Common myeloid progenitor, CD34-positive (primary cell): ENCODE measurements around the gene HEXD.

ENCODE experiments used
- CTCF ChIA-PET: fragments of 350-600 bp; sonication (Branson Sonifier 250); formaldehyde crosslinking; loops from one replicate; lab custom pipeline; 2021; ENCODE audit warnings: antibody characterized with exemption; lab: Charles Lee
- POLR2A ChIA-PET: fragments of 350-600 bp; sonication (Branson Sonifier 250); formaldehyde crosslinking; loops from one replicate; lab custom pipeline; 2021; ENCODE audit warnings: antibody characterized with exemption; lab: Charles Lee
- DNase-seq, 3 donors: peaks; one replicate each; pipeline versions ENCODE4 v3.0.0 to v3.0.0-alpha.2; 2013
- H3K27ac ChIP-seq, 2 experiments: 1 replicate in 1 of 2; 2 replicates in 1 of 2; pipeline ENCODE4 v1.7.0; 2013; ENCODE audit warnings: inconsistent platforms in 2 of 2, low read length in 2 of 2, mild to moderate bottlenecking in 2 of 2, low read depth in 1 of 2, moderate library complexity in 1 of 2; ENCODE audit not compliant: severe bottlenecking in 2 of 2, insufficient read depth in 1 of 2, poor library complexity in 1 of 2
- H3K27me3 ChIP-seq, 5 experiments: replicated peaks in 2 of 5; 1 replicate in 3 of 5; 2 replicates in 2 of 5; pipeline versions ENCODE4 v1.6.1 to v1.7.0; 2013; ENCODE audit warnings: low read length in 4 of 5, mild to moderate bottlenecking in 2 of 5, moderate library complexity in 2 of 5, inconsistent platforms in 1 of 5; ENCODE audit not compliant: insufficient read depth in 5 of 5, control insufficient read depth in 4 of 5
- H3K36me3 ChIP-seq, 4 experiments: 1 replicate in 2 of 4; 2 replicates in 2 of 4; pipeline versions ENCODE4 v1.6.1 to v1.7.0; 2013; ENCODE audit warnings: low read length in 3 of 4, control low read depth in 1 of 4, mild to moderate bottlenecking in 1 of 4; ENCODE audit not compliant: control insufficient read depth in 4 of 4, insufficient read depth in 4 of 4
- H3K4me1 ChIP-seq, 4 experiments: 1 replicate in 3 of 4; 2 replicates in 1 of 4; pipeline versions ENCODE4 v1.6.1 to v1.7.1; 2013; ENCODE audit warnings: low read length in 3 of 4, mild to moderate bottlenecking in 3 of 4, control low read depth in 1 of 4, inconsistent platforms in 1 of 4, moderate library complexity in 1 of 4; ENCODE audit not compliant: control insufficient read depth in 4 of 4, insufficient read depth in 4 of 4; ENCODE audit errors: control extremely low read depth in 1 of 4
- H3K4me3 ChIP-seq, 7 experiments: 1 replicate in 4 of 7; 2 replicates in 3 of 7; pipeline versions ENCODE4 v1.5.1 to v1.7.0; 2013; ENCODE audit warnings: mild to moderate bottlenecking in 7 of 7, low read length in 6 of 7, moderate library complexity in 6 of 7, inconsistent platforms in 2 of 7, low read depth in 2 of 7, control low read depth in 1 of 7; ENCODE audit not compliant: insufficient read depth in 4 of 7, control insufficient read depth in 1 of 7; ENCODE audit errors: extremely low read depth in 1 of 7
- H3K9me3 ChIP-seq, 5 experiments: 1 replicate in 4 of 5; 2 replicates in 1 of 5; pipeline versions ENCODE4 v1.6.1 to v1.7.1; 2013; ENCODE audit warnings: low read length in 4 of 5, mild to moderate bottlenecking in 2 of 5, inconsistent platforms in 1 of 5, low read depth in 1 of 5, moderate library complexity in 1 of 5; ENCODE audit not compliant: control insufficient read depth in 4 of 5, insufficient read depth in 2 of 5; ENCODE audit errors: control extremely low read depth in 1 of 5
- WGBS: methylation state at CpG from one replicate; pipeline ENCODE4 v1.1.5; 2013; ENCODE audit not compliant: insufficient coverage; 5-methylcytosine and 5-hydroxymethylcytosine counted together

The HEXD gene

DNA sequence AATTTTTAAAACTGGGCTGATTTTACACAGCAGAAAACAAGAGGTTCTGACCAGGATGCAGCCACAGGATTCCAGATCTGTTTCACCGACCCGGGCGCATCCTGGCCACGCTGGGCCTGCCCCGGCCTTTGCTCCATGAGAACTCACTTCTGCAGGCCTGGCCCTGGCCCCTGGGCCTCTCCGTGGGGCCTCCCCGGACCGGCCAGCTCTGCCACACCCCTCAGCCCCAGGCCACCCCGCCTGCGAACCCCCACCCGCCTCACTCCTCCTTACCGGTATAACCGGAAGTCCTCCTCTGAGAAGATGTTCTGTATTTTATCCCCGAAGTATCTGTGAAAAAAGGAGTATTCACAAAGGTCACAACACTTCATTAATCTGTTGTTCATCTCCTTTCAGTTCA is 13.1 kb upstream of the HEXD start:
- ChIA-PET POLR2A (no interaction called here), CTCF (no interaction called here)
- Histone ChIP-seq H3K4me1 (peaks cover 0 to 26% (median 23%) of the 10 kb centered on the region in 4 experiments), H3K27ac (no peak overlapping the region), H3K9me3 (no peaks in the 10 kb centered on the region), H3K27me3 (no peaks in the 10 kb centered on the region), H3K36me3 (peaks cover 4 to 28% (median 19%) of the 10 kb centered on the region in 4 experiments), H3K4me3 (no peak overlapping the region)
- 93% methylated on average over 11 of the region's 14 CpGs for WGBS
- DNase-seq = no peak

DNA sequence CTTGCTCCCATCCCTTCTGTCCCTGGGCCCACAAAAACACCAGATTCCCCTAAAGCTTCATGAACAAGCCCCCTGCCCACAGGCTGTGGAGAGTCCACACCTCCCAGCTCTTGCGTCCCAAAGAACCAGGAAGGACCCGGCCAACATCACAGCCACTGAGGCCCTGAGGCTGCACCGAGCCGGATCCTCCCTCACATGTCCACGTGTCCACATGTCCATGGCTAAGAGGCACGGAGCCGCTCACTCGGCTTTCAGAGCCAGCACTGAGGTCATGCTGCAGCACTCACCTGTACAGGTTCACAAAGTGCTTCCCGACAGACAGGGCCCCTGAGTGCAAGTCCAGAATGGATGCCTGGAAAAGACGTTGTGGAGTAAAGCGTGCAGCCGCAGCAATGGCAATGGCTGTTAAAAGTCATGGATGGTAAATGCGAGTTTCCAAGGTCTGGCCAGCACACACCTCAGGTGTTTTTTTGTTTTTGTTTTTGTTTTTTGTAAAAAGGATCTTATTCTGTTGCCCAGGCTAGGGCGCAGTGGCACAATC is 11.9 kb upstream of the HEXD start:
- 95% methylated on average over 12 of the region's 14 CpGs for WGBS
- H3K36me3 ChIP-seq = peaks cover 4 to 28% (median 19%) of the 10 kb centered on the region in 4 experiments
- CTCF ChIA-PET = no interaction called here

DNA sequence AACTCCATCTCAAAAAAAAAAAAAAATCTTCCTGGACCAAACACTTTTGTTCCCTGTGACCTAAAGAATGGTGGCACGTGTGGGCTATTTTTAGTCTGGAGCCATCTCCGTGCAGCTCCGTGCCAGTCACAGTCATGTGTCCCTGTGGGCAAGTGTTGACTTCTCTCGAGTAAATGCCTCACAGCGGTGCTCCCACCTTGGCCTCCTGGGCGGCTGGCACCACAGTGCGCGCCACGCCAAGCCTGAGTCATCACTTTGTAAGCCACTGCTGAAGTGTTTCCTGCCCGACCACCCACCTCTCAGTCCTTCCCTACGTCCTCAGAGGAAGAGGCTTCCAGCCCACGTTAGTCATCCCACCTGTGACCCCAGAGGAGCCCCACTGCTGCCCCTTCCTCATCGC is 10.9 kb upstream of the HEXD start:
- peaks cover 7 to 28% (median 17%) of the 10 kb centered on the region in 4 experiments for H3K36me3 ChIP-seq
- peak; percentile 43 to 80 (median 72) for DNase-seq
- H3K9me3 ChIP-seq = no peaks in the 10 kb centered on the region
- peaks cover 0 to 9% (median 7%) of the 10 kb centered on the region in 4 experiments for H3K4me1 ChIP-seq
- WGBS = 44% methylated on average over 10 of the region's 13 CpGs
- CTCF ChIA-PET = interaction anchor here (0.6 to 1.2 kb wide), 3 partner anchors 8 to 89 kb away, joined by 3 to 4 read pairs (median 3); no protein-coding TSS in a partner anchor
- peak overlapping the region in 1 of 2 experiments; percentile 25 for H3K27ac ChIP-seq
- H3K27me3 ChIP-seq = no peaks in the 10 kb centered on the region
- POLR2A ChIA-PET = no interaction called here
- no peak overlapping the region for H3K4me3 ChIP-seq

More for the DNA sequence above, 11.9 kb upstream of the HEXD start:
- Histone ChIP-seq H3K27me3 (no peaks in the 10 kb centered on the region), H3K27ac (no peak overlapping the region), H3K4me3 (no peak overlapping the region), H3K9me3 (no peaks in the 10 kb centered on the region), H3K4me1 (peaks cover 0 to 16% (median 14%) of the 10 kb centered on the region in 4 experiments)
- POLR2A ChIA-PET = no interaction called here
- no peak for DNase-seq

DNA sequence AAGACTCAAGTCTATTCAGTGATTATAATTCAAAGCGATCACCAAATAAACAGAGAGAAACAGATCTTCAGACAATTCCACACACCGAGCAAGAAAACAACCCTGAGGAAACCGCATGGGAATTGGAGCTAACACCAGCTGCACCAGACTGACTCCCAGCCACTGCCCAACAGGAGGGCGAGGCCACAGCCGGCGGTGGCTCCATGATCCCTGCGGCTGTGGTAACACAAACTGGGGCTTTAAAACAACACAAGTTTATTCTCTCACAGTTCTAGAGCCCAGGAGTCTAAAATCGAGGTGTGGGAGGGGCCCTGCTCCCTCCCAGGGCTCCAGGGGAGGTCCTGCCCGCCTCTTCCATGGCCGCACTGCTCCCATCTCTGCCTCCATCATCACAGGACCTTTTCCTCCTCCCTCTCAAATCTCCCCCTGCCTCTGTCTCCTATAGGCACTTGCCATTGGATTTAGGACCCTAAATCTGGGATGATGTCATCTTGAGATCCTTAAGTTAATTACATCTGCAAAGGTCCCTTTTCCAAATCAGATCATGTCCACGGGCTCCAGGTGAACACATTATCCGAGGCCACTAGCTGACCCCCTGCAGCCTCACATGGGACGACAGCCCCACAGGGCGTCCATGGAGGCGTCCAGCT is 9.7 kb upstream of the HEXD start:
- peaks cover 7 to 28% (median 16%) of the 10 kb centered on the region in 4 experiments for H3K36me3 ChIP-seq
- H3K27ac ChIP-seq = no peak overlapping the region
- WGBS = 98% methylated on average over 11 of the region's 15 CpGs
- no peak for DNase-seq
- no peaks in the 10 kb centered on the region for H3K27me3 ChIP-seq
- no peaks in the 10 kb centered on the region for H3K9me3 ChIP-seq
- H3K4me3 ChIP-seq = no peak overlapping the region
- ChIA-PET CTCF (interaction anchor here (1.1 to 1.2 kb wide), 2 partner anchors 9 to 124 kb away, joined by 3 to 4 read pairs; no protein-coding TSS in a partner anchor), POLR2A (no interaction called here)
- H3K4me1 ChIP-seq = peaks cover 0 to 9% (median 7%) of the 10 kb centered on the region in 4 experiments

DNA sequence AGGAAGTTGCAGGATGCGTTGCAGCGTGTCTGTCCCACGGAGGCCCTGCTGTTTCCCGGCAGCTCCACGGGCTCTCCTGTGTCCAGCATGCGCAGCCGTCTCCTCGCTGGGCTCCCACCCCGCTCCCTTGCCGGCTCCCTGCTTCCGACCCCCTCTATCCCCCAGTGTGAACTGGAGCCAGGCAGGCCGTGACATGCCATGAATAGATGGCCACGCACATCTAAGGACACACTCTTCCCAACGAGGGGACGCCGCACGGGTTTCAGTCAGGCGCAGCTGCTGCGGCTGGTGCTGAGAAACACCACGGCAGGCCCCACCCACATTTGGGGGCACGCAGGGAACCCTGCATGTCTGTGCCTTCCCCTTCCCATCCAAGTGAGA is 9.2 kb upstream of the HEXD start:
- peaks cover 7 to 23% (median 14%) of the 10 kb centered on the region in 4 experiments for H3K36me3 ChIP-seq
- POLR2A ChIA-PET = no interaction called here

DNA sequence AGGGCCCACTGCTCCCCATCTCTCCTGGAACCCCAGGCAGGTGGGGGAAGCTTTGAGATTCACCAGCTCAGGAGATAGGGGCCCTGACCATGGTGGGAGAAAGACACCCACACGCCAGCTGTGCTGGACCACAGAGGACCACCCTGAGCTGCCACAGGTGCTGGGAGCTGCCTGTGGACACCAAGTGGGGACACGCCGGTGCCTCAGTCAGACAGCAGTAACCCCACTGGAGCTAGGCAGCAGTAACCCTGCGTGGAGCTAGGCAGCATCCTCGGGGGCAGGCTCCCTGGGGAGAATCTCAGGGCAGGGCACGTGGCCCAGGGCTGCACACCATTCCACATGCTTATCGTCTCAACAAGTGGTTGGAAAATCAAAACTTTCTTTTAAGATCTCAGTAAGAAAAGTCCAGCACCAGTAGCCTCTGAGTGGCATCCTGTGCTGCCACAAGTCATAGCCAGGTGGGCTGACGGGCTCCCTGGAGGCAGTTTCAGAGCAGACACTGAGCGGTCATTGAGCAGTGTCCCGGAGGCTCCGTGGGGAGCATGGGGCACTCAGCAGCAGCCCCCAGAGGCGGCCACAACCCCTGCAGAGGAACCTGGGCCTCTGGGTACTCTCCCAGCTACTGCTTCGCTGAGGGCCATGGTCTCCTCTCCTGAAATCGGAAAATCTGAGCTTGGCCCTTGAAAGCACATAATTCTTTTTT is 8.0 kb upstream of the HEXD start:
- over 99% methylated on average over 12 of the region's 14 CpGs for whole genome bisulfite sequencing
- Histone ChIP-seq H3K4me3 (no peak overlapping the region), H3K9me3 (no peaks in the 10 kb centered on the region), H3K27ac (no peak overlapping the region), H3K4me1 (peaks cover 0 to 14% (median 10%) of the 10 kb centered on the region in 4 experiments), H3K27me3 (no peaks in the 10 kb centered on the region), H3K36me3 (peaks cover 7 to 19% (median 9%) of the 10 kb centered on the region in 4 experiments)
- DNase-seq = no peak
- ChIA-PET POLR2A (interaction anchor here (0.6 kb wide), 1 partner anchor 42 kb away, joined by 10 read pairs; no protein-coding TSS in a partner anchor), CTCF (interaction anchor here (0.8 to 2.3 kb wide), 7 partner anchors 9 to 169 kb away, joined by 3 to 9 read pairs (median 4); no protein-coding TSS in a partner anchor)

More for the DNA sequence above, 9.2 kb upstream of the HEXD start:
- no peak for DNase-seq
- WGBS = 97% methylated on average over 21 of the region's 21 CpGs
- CTCF ChIA-PET = interaction anchor here (1.1 to 2.0 kb wide), 4 partner anchors 11 to 123 kb away, joined by 3 to 7 read pairs (median 4); no protein-coding TSS in a partner anchor
- Histone ChIP-seq H3K9me3 (no peaks in the 10 kb centered on the region), H3K4me1 (peaks cover 0 to 9% (median 7%) of the 10 kb centered on the region in 4 experiments), H3K27me3 (no peaks in the 10 kb centered on the region), H3K27ac (no peak overlapping the region), H3K4me3 (no peak overlapping the region)
